Measurements from ENCODE around the gene RNF38.
"Not testable (repeated sequence)": the region's sequence is repeated elsewhere in the genome, so short reads cannot be mapped to it uniquely, and the experiment has no call there.

Gene RNF38

GRCh38 chr9:36396985-36397384, 3.1 kb downstream of the RNF38 start:
- DNase-seq (ENCODE audit: insufficient read length, low spot score) (no peak), FAIRE-seq (no peak)
- TF ChIP-seq SPI1 (IDR thresholded peaks at IDR 0.05; ENCODE audit: low read depth, low read length) (no peak), POLR2A (IDR thresholded peaks at IDR 0.05; ENCODE audit: low read depth, low read length) (no peak), POU2F2 (IDR thresholded peaks at IDR 0.05; ENCODE audit: low read depth, low read length) (no peak), TAF1 (IDR thresholded peaks at IDR 0.05; ENCODE audit: low read depth, low read length) (no peak), PAX5 (IDR thresholded peaks at IDR 0.05; ENCODE audit: insufficient read depth, low read length, severe bottlenecking) (no peak), POLR2AphosphoS5 (IDR thresholded peaks at IDR 0.05; ENCODE audit: low read depth, low read length) (no peak)

DNA sequence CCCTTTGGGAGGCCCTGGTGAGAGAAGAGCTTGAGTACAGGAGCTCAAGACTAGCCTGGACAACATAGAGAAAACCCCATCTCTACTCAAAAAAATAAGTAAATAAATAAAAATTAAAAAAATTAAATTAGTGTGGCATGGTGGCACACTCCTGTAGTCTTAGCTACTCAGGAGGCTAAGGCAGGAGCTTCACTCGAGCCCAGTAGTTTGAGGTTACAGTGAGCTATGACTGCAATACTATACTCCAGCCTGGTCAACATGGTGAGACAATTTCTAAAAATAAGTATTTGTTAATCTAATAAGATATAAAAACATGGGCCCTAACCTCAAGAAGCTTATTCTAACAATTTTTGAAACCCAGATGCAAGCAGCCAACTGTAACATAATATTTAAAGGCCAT, 7.6 kb downstream of the RNF38 start:
- FAIRE-seq (no peak), DNase-seq (ENCODE audit: insufficient read length, low spot score) (no peak)
- TF ChIP-seq TAF1 (IDR thresholded peaks at IDR 0.05; ENCODE audit: low read depth, low read length), result no peak
- TF ChIP-seq SPI1 (IDR thresholded peaks at IDR 0.05; ENCODE audit: low read depth, low read length), result no peak
- no peak for TF ChIP-seq PAX5 (IDR thresholded peaks at IDR 0.05; ENCODE audit: insufficient read depth, low read length, severe bottlenecking)
- TF ChIP-seq POLR2AphosphoS5 (IDR thresholded peaks at IDR 0.05; ENCODE audit: low read depth, low read length), result no peak
- TF ChIP-seq POU2F2 (IDR thresholded peaks at IDR 0.05; ENCODE audit: low read depth, low read length), result no peak
- no peak for TF ChIP-seq POLR2A (IDR thresholded peaks at IDR 0.05; ENCODE audit: low read depth, low read length)

- DNase-seq (ENCODE audit: insufficient read length, low spot score), result no peak
- TF ChIP-seq POU2F2 (IDR thresholded peaks at IDR 0.05; ENCODE audit: low read depth, low read length), result no peak
- TF ChIP-seq SPI1 (IDR thresholded peaks at IDR 0.05; ENCODE audit: low read depth, low read length), result no peak
- TF ChIP-seq POLR2A (IDR thresholded peaks at IDR 0.05; ENCODE audit: low read depth, low read length), result no peak
- no peak for TF ChIP-seq PAX5 (IDR thresholded peaks at IDR 0.05; ENCODE audit: insufficient read depth, low read length, severe bottlenecking)
- no peak for TF ChIP-seq POLR2AphosphoS5 (IDR thresholded peaks at IDR 0.05; ENCODE audit: low read depth, low read length)
- TF ChIP-seq TAF1 (IDR thresholded peaks at IDR 0.05; ENCODE audit: low read depth, low read length), result no peak
- FAIRE-seq, result no peak
Measured at GRCh38 chr9:36389590-36389989, 10.5 kb downstream of the RNF38 start.

DNA sequence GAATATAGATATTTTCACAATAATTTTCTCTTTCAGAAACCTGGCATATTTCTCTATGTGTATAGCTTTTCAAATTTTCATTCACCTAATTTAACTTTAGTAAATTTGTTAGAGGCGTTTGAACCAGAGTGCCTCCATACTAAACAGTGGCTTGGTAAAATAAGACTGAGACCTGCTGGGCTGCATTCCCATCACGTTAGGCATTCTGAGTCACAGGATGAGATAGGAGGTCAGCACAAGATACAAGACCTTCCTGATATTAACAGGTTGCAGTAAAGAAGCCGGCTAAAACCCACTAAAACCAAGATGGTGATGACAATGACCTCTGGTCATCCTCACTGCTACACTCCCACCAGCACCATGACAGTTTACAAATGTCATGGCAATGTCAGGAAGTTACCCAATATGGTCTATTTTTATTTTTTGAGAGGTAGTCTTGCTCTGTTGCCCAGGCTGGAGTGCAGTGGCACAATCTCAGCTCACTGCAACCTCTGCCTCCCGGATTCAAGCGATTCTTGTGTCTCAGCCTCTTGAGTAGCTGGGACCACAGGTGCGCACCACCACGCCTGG, 13.6 kb downstream of the RNF38 start:
- FAIRE-seq; DNase-seq (ENCODE audit: insufficient read length, low spot score): not testable (repeated sequence)

DNA sequence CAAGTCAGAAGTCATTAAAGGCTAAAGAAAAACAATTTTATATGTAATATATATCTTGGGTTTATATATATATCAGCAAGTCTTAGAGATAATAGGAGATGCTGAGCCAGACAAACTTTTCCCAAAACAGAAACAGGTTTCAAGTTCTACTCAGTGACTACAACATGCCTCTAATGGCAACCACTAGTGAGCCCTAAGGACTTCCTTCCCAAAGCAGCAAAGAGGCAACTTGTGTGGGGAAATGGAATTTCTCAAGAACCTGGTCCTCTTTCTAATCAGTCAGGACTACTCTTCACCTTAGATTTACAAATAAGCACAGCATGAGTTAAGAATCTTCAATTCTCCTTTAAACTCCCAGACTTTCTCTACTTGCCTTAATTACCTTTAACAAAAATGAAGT, 17.6 kb downstream of the RNF38 start:
- DNase-seq (ENCODE audit: insufficient read length, low spot score) (no peak), FAIRE-seq (no peak)
- TF ChIP-seq TAF1 (IDR thresholded peaks at IDR 0.05; ENCODE audit: low read depth, low read length) (no peak), SPI1 (IDR thresholded peaks at IDR 0.05; ENCODE audit: low read depth, low read length) (no peak), PAX5 (IDR thresholded peaks at IDR 0.05; ENCODE audit: insufficient read depth, low read length, severe bottlenecking) (no peak), POLR2A (IDR thresholded peaks at IDR 0.05; ENCODE audit: low read depth, low read length) (no peak), POLR2AphosphoS5 (IDR thresholded peaks at IDR 0.05; ENCODE audit: low read depth, low read length) (no peak), POU2F2 (IDR thresholded peaks at IDR 0.05; ENCODE audit: low read depth, low read length) (no peak)

DNA sequence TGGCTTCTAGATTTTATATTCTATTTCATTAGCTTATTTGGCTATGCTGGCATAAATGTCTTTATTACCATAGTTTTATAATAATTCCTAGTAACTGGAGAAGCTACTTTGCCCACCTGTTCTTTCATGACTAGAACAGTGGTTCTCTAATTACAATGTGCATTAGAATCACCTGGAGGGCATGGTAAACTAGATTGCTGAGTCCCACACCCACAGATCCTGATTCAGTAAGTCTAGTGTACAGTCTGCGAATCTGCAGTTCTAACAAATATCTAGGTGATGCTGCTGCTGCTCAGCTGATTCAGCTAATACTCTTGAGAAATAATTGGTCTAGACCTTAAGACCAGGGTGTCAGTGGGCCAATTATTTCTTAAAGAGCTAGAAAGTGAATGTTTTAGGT, 35.5 kb downstream of the RNF38 start:
- TF ChIP-seq POLR2AphosphoS5 (IDR thresholded peaks at IDR 0.05; ENCODE audit: low read depth, low read length), result no peak
- no peak for TF ChIP-seq POU2F2 (IDR thresholded peaks at IDR 0.05; ENCODE audit: low read depth, low read length)
- no peak for TF ChIP-seq POLR2A (IDR thresholded peaks at IDR 0.05; ENCODE audit: low read depth, low read length)
- no peak for FAIRE-seq
- DNase-seq (ENCODE audit: insufficient read length, low spot score), result no peak

GRCh38 chr9:36363448-36363847, 36.6 kb downstream of the RNF38 start:
- no peak for TF ChIP-seq SPI1 (IDR thresholded peaks at IDR 0.05; ENCODE audit: low read depth, low read length)
- no peak for TF ChIP-seq POU2F2 (IDR thresholded peaks at IDR 0.05; ENCODE audit: low read depth, low read length)
- TF ChIP-seq PAX5 (IDR thresholded peaks at IDR 0.05; ENCODE audit: insufficient read depth, low read length, severe bottlenecking), result no peak
- TF ChIP-seq TAF1 (IDR thresholded peaks at IDR 0.05; ENCODE audit: low read depth, low read length), result no peak
- no peak for TF ChIP-seq POLR2A (IDR thresholded peaks at IDR 0.05; ENCODE audit: low read depth, low read length)
- TF ChIP-seq POLR2AphosphoS5 (IDR thresholded peaks at IDR 0.05; ENCODE audit: low read depth, low read length), result no peak
- no peak for DNase-seq (ENCODE audit: insufficient read length, low spot score)
- FAIRE-seq, result no peak

- TF ChIP-seq SPI1 (IDR thresholded peaks at IDR 0.05; ENCODE audit: low read depth, low read length) (no peak), PAX5 (IDR thresholded peaks at IDR 0.05; ENCODE audit: insufficient read depth, low read length, severe bottlenecking) (no peak), TAF1 (IDR thresholded peaks at IDR 0.05; ENCODE audit: low read depth, low read length) (no peak), POLR2A (IDR thresholded peaks at IDR 0.05; ENCODE audit: low read depth, low read length) (no peak), POU2F2 (IDR thresholded peaks at IDR 0.05; ENCODE audit: low read depth, low read length) (no peak), POLR2AphosphoS5 (IDR thresholded peaks at IDR 0.05; ENCODE audit: low read depth, low read length) (no peak)
- FAIRE-seq, result no peak
- DNase-seq (ENCODE audit: insufficient read length, low spot score), result no peak
Measured at GRCh38 chr9:36358486-36358885, 41.6 kb downstream of the RNF38 start.

GRCh38 chr9:36357639-36358038, 42.4 kb downstream of the RNF38 start:
- FAIRE-seq, result no peak
- DNase-seq (ENCODE audit: insufficient read length, low spot score), result no peak
- TF ChIP-seq POLR2A (IDR thresholded peaks at IDR 0.05; ENCODE audit: low read depth, low read length) (no peak), POLR2AphosphoS5 (IDR thresholded peaks at IDR 0.05; ENCODE audit: low read depth, low read length) (no peak), TAF1 (IDR thresholded peaks at IDR 0.05; ENCODE audit: low read depth, low read length) (no peak), SPI1 (IDR thresholded peaks at IDR 0.05; ENCODE audit: low read depth, low read length) (no peak), PAX5 (IDR thresholded peaks at IDR 0.05; ENCODE audit: insufficient read depth, low read length, severe bottlenecking) (no peak), POU2F2 (IDR thresholded peaks at IDR 0.05; ENCODE audit: low read depth, low read length) (no peak)

DNA sequence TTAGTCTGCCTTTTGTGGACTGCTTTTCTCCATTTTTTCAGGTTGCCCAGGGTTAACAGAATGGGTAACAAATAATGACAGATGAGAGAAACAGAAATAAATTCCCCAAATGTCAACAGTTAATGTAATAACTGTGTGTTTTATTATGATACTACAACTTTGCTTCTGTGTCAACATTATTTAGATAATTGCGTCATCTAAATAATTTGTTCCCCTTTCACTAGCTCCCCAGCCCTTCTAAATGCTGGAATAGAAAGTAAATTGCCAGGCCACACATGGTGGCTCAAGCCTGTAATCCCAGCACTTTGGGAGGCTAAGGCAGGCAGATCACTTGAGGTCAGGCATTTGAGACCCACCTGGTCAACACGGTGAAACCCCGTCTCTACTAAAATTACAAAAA, 53.5 kb downstream of the RNF38 start:
- FAIRE-seq (no peak), DNase-seq (ENCODE audit: insufficient read length, low spot score) (no peak)
- TF ChIP-seq POLR2AphosphoS5 (IDR thresholded peaks at IDR 0.05; ENCODE audit: low read depth, low read length), result no peak
- no peak for TF ChIP-seq TAF1 (IDR thresholded peaks at IDR 0.05; ENCODE audit: low read depth, low read length)
- TF ChIP-seq PAX5 (IDR thresholded peaks at IDR 0.05; ENCODE audit: insufficient read depth, low read length, severe bottlenecking), result no peak
- TF ChIP-seq SPI1 (IDR thresholded peaks at IDR 0.05; ENCODE audit: low read depth, low read length), result no peak
- TF ChIP-seq POU2F2 (IDR thresholded peaks at IDR 0.05; ENCODE audit: low read depth, low read length), result no peak
- no peak for TF ChIP-seq POLR2A (IDR thresholded peaks at IDR 0.05; ENCODE audit: low read depth, low read length)
